ENCODE measurements around the gene SDR9C7. TPM values are rescaled to one million over a fixed set of nuclear protein-coding genes. Genes with fewer than 3 reads are reported as not detected.

Gene SDR9C7
- total and polyA plus RNA-seq, 3 donors from 2014 or later = 0.43 to 0.46 TPM; not detected in 1

DNA sequence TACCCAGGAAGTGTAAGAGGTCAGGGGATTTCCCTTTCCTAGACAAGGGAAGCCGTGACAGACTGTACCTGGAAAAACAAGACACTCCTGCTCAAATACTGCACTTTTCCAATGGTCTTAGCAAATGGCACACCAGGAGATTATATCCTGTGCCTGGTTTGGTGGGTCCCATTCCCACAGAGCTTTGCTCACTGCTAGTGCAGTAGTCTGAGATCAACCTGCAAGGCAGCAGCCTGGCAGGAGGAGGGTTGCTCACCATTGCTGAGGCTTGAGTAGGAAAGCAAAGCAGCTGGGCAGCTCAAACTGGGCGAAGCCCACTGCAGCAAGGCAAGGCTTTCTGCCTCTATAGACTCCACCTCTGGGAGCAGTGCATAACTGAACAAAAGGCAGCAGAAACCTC is 24.2 kb upstream of the SDR9C7 start:
- H3K36me3 ChIP-seq (ENCODE audit: low read depth, missing control alignments) = no peaks in the 10 kb centered on the region
- WGBS, 2 donors = 84 to 85% methylated on average over 1 to 2 of the region's 2 CpGs
- no peak overlapping the region for H3K27ac ChIP-seq
- intact Hi-C loops (cut with DNase I; ENCODE audit: low total_unique reads) = no loop called here
- H3K27me3 ChIP-seq = no peaks in the 10 kb centered on the region
- H3K4me3 ChIP-seq = no peak overlapping the region
- TF ChIP-seq, protein P1, sequence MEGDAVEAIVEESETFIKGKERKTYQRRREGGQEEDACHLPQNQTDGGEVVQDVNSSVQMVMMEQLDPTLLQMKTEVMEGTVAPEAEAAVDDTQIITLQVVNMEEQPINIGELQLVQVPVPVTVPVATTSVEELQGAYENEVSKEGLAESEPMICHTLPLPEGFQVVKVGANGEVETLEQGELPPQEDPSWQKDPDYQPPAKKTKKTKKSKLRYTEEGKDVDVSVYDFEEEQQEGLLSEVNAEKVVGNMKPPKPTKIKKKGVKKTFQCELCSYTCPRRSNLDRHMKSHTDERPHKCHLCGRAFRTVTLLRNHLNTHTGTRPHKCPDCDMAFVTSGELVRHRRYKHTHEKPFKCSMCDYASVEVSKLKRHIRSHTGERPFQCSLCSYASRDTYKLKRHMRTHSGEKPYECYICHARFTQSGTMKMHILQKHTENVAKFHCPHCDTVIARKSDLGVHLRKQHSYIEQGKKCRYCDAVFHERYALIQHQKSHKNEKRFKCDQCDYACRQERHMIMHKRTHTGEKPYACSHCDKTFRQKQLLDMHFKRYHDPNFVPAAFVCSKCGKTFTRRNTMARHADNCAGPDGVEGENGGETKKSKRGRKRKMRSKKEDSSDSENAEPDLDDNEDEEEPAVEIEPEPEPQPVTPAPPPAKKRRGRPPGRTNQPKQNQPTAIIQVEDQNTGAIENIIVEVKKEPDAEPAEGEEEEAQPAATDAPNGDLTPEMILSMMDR (IDR thresholded peaks at IDR 0.05) = no peak
- TF ChIP-seq POLR2A (IDR thresholded peaks at IDR 0.05) = no peak
- H3K4me1 ChIP-seq = no peaks in the 10 kb centered on the region
- no peak for DNase-seq
- no peaks in the 10 kb centered on the region for H3K9me3 ChIP-seq

DNA sequence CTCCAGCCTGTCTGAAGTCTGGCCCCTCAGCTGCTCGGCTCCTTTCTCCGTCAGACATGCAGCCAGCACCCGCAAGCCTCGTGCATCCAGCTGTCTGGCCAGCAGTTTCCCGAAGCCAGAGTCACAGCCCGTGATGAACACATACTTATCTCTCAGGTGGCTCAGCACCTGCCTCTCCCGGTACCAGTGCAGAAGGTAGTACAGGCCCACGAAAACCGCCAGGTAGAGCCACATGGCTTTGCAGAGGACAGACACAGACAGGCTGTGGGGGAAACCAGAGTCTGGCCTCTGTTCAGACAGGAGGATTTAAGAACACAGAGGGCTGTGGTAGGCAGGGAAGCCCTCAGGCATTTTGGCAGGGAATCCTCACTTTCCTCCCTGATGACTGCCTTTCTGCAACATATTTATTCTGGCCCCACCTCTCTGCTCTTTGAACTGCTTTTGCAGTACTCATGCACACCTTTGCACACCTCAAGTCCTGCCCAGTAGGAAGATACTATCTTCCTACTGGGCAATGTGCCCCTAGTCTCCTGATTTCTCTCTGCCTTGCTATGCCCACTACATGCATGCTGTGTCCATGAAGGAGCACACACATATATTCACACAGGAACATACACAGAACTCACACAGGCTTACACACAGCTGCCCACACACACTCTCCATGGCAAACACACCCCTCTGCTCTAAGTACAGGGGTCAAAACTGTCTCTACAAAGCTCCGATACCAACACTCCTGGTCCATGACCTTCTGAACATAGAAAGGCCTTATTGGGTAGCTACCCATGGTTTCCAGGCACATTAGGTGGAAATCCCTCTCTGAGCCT is 23.2 kb upstream of the SDR9C7 start, which contains the start of gene RDH16:
Gene RDH16, minus strand, starts transcription at position 380 of the 824 bp plus-strand sequence. Its CDS starts 146 bp downstream, at position 234.
- intact Hi-C loops (cut with DNase I; ENCODE audit: low total_unique reads) = no loop called here
- H3K36me3 ChIP-seq (ENCODE audit: low read depth, missing control alignments) = no peaks in the 10 kb centered on the region
- 83 to 88% methylated on average over 10 of the region's 10 CpGs for WGBS, 2 donors
- no peaks in the 10 kb centered on the region for H3K9me3 ChIP-seq
- no peak within 1 kb of the TSS for H3K4me3 ChIP-seq
- TF ChIP-seq POLR2A (IDR thresholded peaks at IDR 0.05) = no peak
- TF ChIP-seq, protein P1 (IDR thresholded peaks at IDR 0.05) = no peak
- H3K27me3 ChIP-seq = no peaks in the 10 kb centered on the region
- DNase-seq = no peak
- no peaks in the 10 kb centered on the region for H3K4me1 ChIP-seq
- H3K27ac ChIP-seq = no peak within 1 kb of the TSS

DNA sequence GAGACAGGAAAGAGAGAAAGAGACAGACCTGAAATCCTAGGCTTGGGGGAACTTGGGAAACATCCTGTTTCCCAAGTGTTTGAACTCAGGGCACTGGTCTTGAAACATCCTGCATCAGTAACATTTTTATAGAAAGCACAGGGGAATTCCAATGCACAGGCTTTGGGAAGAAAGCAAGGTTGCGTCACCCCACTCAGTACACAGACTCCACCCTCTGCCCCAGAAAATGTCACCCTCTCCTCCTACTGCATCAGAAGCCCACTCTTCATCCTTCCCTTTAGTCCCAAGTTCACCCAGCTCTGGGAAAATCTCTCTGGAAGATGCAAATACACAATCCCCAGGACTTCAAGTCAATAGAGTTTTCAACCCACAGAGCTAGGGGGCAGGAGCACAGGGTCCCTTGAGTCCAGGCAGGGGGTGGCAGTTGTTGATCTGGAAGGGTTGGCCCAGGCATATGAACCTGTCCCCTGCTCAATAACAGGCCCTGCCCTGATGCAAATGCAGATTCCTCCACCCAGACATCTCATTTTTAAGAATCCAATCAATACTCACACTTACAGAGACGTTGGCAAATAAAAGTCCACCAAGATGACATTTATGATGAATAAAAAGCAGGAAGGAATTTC is 21.5 kb upstream of the SDR9C7 start:
- no peaks in the 10 kb centered on the region for H3K27me3 ChIP-seq
- 72 to 85% methylated on average over 2 of the region's 2 CpGs for WGBS, 2 donors
- no peak for DNase-seq
- TF ChIP-seq, protein P1 (IDR thresholded peaks at IDR 0.05) = no peak
- TF ChIP-seq POLR2A (IDR thresholded peaks at IDR 0.05) = no peak
- no peak overlapping the region for H3K27ac ChIP-seq
- no peaks in the 10 kb centered on the region for H3K9me3 ChIP-seq
- H3K36me3 ChIP-seq (ENCODE audit: low read depth, missing control alignments) = no peaks in the 10 kb centered on the region
- H3K4me1 ChIP-seq = no peaks in the 10 kb centered on the region
- no peak overlapping the region for H3K4me3 ChIP-seq
- intact Hi-C loops (cut with DNase I; ENCODE audit: low total_unique reads) = no loop called here

DNA sequence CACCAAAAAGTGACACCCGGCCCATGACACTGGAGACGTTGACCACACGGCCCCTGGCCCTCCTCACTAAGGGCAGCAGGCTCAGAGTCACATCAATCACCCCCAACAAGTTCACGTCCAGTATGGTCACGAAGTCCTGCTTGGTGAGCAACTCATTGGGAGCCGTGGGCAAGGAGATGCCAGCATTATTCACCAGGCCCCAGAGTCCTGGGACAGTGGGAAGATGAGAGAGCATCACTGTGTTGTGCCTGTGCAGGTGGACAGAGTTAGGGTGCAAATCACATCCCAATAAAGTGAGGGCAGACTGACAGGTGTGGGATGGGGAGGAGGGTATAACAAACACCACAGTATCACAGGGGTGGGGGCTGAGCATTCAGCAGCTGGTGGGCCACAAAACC is 20.7 kb upstream of the SDR9C7 start:
- 77 to 79% methylated on average over 5 to 6 of the region's 6 CpGs for WGBS, 2 donors

More for the DNA sequence above, 20.7 kb upstream of the SDR9C7 start:
- H3K9me3 ChIP-seq = no peaks in the 10 kb centered on the region
- TF ChIP-seq POLR2A (IDR thresholded peaks at IDR 0.05) = no peak
- no peaks in the 10 kb centered on the region for H3K4me1 ChIP-seq
- no peak overlapping the region for H3K27ac ChIP-seq
- H3K4me3 ChIP-seq = no peak overlapping the region
- no peaks in the 10 kb centered on the region for H3K27me3 ChIP-seq
- DNase-seq = no peak
- intact Hi-C loops (cut with DNase I; ENCODE audit: low total_unique reads) = no loop called here
- no peaks in the 10 kb centered on the region for H3K36me3 ChIP-seq (ENCODE audit: low read depth, missing control alignments)
